ENCODE measurements around the gene GINS2.

GINS2 gene

GRCh38 chr16:85652431-85653221, 36.1 kb downstream of the GINS2 start:
- no peak for DNase-seq

- DNase-seq: no peak
Measured at GRCh38 chr16:85651629-85652430, 36.9 kb downstream of the GINS2 start.

GRCh38 chr16:85650844-85651628, 37.7 kb downstream of the GINS2 start:
- no peak for DNase-seq

- DNase-seq: no peak
Measured at GRCh38 chr16:85650135-85650843, 38.5 kb downstream of the GINS2 start.

GRCh38 chr16:85649411-85650134, 39.2 kb downstream of the GINS2 start:
- no peak for DNase-seq

GRCh38 chr16:85648805-85649204, 39.9 kb downstream of the GINS2 start:
- DNase-seq: peak; percentile 24

- DNase-seq: no peak
Measured at GRCh38 chr16:85648070-85648714, 40.6 kb downstream of the GINS2 start.

GRCh38 chr16:85646976-85647375, 41.8 kb downstream of the GINS2 start:
- no peak for DNase-seq

GRCh38 chr16:85646358-85646907, 42.3 kb downstream of the GINS2 start:
- DNase-seq: no peak

GRCh38 chr16:85645021-85645589, 43.6 kb downstream of the GINS2 start:
- DNase-seq: no peak

GRCh38 chr16:85644093-85644712, 44.6 kb downstream of the GINS2 start:
- no peak for DNase-seq

GRCh38 chr16:85643631-85644030, 45.1 kb downstream of the GINS2 start:
- DNase-seq: no peak

GRCh38 chr16:85642762-85643358, 45.9 kb downstream of the GINS2 start:
- DNase-seq: no peak

GRCh38 chr16:85641776-85642176, 47.0 kb downstream of the GINS2 start:
- no peak for DNase-seq

- DNase-seq: no peak
Measured at GRCh38 chr16:85641305-85641704, 47.4 kb downstream of the GINS2 start.

GRCh38 chr16:85640585-85640984, 48.2 kb downstream of the GINS2 start:
- DNase-seq: no peak

GRCh38 chr16:85640254-85640558, 48.5 kb downstream of the GINS2 start:
- DNase-seq: no peak

- no peak for DNase-seq
Measured at GRCh38 chr16:85639529-85640253, 49.1 kb downstream of the GINS2 start.

GRCh38 chr16:85638695-85639409, 49.9 kb downstream of the GINS2 start:
- no peak for DNase-seq
